Ovary (tissue), 3 donors: ENCODE measurements around the gene KCNMA1.

Experiments used
- EP300 ChIP-seq: sonication (generic); formaldehyde crosslinking; IDR thresholded peaks from one replicate; pipeline ENCODE4 v1.6.1; 2017; ENCODE audit warnings: antibody characterized with exemption
- POLR2A ChIP-seq: fragments of 450-650 bp; IDR thresholded peaks from one replicate; pipeline ENCODE4 v1.6.1; 2017; ENCODE audit warnings: antibody characterized with exemption, mild to moderate bottlenecking, moderate library complexity
- TF ChIP-seq, protein P1 (sequence below), 3 donors: fragments of 450-650 bp in 2 of 3; fragments of 200-600 bp in 1 of 3; IDR thresholded peaks; one replicate each; pipeline versions ENCODE4 v1.5.1 to v1.8.0; 2016 to 2022; ENCODE audit warnings: antibody characterized with exemption in 3 of 3, mild to moderate bottlenecking in 1 of 3
- donor health status: DM: no; HTN: no; CAD: no.

DNA sequence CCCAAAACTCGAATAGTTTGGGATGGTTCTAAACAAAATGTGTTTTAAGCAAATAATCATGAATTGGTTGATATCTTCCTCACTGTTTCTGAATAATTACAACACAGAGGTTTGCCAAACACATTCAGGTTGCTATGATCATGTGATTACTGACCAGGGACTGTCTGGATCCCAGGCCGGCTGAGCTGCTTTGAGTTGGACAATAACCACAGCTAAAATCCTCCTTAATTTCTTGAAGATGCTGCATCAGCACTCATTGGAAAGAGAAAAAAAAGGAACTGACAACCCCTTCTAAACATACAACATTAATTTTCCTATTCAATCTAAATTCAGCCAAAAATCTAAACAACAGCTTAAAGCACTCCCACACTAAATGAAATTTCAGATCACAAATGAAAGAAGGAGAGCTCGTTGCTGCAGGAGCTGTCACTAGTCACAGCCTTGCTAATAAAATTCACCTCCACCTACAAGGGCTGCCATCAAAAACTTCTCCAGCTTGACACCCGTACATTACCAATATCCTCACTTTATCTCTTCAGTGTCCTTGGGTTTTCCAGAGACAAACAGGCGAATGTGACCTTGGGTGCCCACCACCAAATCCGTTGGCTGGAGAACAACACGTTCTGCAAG lies 560.2 kb downstream of the KCNMA1 start:
- TF ChIP-seq, protein P1, sequence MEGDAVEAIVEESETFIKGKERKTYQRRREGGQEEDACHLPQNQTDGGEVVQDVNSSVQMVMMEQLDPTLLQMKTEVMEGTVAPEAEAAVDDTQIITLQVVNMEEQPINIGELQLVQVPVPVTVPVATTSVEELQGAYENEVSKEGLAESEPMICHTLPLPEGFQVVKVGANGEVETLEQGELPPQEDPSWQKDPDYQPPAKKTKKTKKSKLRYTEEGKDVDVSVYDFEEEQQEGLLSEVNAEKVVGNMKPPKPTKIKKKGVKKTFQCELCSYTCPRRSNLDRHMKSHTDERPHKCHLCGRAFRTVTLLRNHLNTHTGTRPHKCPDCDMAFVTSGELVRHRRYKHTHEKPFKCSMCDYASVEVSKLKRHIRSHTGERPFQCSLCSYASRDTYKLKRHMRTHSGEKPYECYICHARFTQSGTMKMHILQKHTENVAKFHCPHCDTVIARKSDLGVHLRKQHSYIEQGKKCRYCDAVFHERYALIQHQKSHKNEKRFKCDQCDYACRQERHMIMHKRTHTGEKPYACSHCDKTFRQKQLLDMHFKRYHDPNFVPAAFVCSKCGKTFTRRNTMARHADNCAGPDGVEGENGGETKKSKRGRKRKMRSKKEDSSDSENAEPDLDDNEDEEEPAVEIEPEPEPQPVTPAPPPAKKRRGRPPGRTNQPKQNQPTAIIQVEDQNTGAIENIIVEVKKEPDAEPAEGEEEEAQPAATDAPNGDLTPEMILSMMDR (IDR thresholded peaks at IDR 0.05): no peak
- TF ChIP-seq POLR2A (no peak), EP300 (no peak)
